Measurements from ENCODE around the gene USP4. TPM values are rescaled to one million over a fixed set of nuclear protein-coding genes. Genes with fewer than 3 reads are reported as not detected.
"Not testable (repeated sequence)": the region's sequence is repeated elsewhere in the genome, so short reads cannot be mapped to it uniquely, and the experiment has no call there.

USP4 gene
- total RNA-seq, 2 experiments from 2014 or later, result 69.3 to 71.8 TPM

DNA sequence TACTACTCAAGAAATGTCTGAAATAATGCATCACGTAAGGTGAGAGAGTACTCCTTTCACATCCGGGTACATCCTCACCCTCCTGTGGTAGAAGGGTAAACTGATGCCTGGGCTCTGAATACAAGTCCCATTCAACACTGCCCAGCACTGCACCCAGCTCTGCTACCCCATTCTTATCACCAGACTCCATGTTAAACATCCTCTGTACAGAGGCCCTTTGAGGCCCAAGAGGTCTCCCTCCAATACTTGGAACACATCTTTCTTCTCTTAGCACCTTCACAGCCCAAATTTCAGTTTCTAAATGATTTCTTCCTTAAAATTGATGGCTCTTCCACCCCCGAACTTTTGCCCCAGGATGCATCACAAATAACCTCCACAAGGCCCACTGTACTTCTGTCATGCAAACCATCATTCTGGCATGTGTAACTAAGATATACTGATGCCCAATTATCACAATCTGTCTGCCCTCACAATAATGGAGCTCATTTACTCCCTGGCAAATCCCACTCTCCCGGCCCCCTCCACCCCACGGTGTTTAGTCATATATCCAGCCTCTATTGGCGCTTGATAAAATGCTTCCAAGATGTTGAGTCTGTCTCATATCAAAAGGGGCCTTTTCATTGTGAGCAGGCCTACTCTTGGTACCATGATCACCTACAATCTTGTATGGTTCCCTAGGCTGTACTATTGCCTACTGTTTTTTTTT, 30.9 kb upstream of the USP4 start:
- intact Hi-C loops (cut with DNase I, micrococcal nuclease), result no loop called here
- DNase-seq (no peak), ATAC-seq (peak; percentile 60)
- no peaks in the 10 kb centered on the region for H3K9me3 Mint-ChIP-seq (ENCODE audit: low read depth)
- peaks cover 21% of the 10 kb centered on the region for H3K4me1 Mint-ChIP-seq
- H3K27me3 Mint-ChIP-seq, result no peaks in the 10 kb centered on the region
- peak overlapping the region; percentile 76 for H3K27ac Mint-ChIP-seq
- CTCF ChIA-PET, result interaction anchor here (0.6 kb wide), 2 partner anchors 54 to 921 kb away, joined by 3 to 5 read pairs; no protein-coding TSS in a partner anchor
- POLR2A ChIA-PET, result no interaction called here
- peaks cover 67% of the 10 kb centered on the region for H3K36me3 Mint-ChIP-seq (ENCODE audit: low read depth)
- no peak overlapping the region for H3K4me3 Mint-ChIP-seq

DNA sequence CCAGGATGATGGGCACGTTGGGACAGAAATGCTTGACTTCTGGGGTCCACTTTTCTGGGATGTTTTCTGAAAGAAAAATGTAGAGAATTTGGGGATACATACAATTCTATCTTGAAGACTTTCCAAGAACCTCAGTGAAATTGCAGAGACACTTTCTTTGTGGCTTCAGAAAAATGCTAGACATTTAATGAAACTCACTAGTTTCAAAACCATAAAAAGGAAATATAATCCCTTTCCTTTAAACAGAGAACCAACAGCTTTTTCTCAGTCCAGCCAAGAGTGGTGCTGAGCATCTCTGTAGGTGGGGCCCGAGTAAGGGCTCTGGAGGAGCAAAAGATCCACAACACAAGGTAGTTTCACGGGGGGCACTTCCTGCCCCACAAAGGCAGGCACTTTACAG, 22.7 kb upstream of the USP4 start:
- H3K27me3 Mint-ChIP-seq, result no peaks in the 10 kb centered on the region
- H3K27ac Mint-ChIP-seq, result peak overlapping the region; percentile 53
- ATAC-seq, result no peak
- H3K9me3 Mint-ChIP-seq (ENCODE audit: low read depth), result no peaks in the 10 kb centered on the region
- ChIA-PET CTCF (interaction anchor here (0.6 to 0.7 kb wide), 4 partner anchors 15 to 395 kb away, joined by 3 read pairs; no protein-coding TSS in a partner anchor), POLR2A (no interaction called here)
- H3K4me1 Mint-ChIP-seq, result peaks cover 10% of the 10 kb centered on the region
- peaks cover 55% of the 10 kb centered on the region for H3K36me3 Mint-ChIP-seq (ENCODE audit: low read depth)
- H3K4me3 Mint-ChIP-seq, result no peak overlapping the region
- intact Hi-C loops (cut with DNase I, micrococcal nuclease), result no loop called here
- no peak for DNase-seq

DNA sequence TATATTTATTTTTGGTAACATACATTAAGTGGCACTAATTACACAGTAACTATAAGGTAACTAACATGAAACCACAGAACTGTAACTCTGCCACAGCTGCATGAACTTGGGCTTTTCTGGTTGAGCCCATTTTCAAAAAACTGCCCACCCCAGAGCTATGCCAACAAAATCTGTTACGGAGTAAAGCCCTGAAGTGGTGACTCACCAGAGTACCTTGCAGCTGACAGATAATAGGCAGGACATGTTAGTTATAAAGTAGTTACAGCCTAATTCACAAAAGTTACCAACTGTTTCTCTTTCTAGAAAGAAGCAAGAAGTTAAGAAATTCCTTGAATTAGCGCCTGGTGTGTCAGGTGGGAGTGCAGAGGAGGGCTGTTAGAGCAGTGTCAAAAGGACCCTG, 19.8 kb upstream of the USP4 start:
- Mint-ChIP-seq H3K4me3 (peak overlapping the region; percentile 94), H3K27ac (peak overlapping the region; percentile 66), H3K27me3 (no peaks in the 10 kb centered on the region), H3K4me1 (peaks cover 18% of the 10 kb centered on the region), H3K36me3 (ENCODE audit: low read depth) (peaks cover 55% of the 10 kb centered on the region), H3K9me3 (ENCODE audit: low read depth) (no peaks in the 10 kb centered on the region)
- intact Hi-C loops (cut with DNase I, micrococcal nuclease), result loop anchor here in 1 of 2 experiments (5.0 kb wide), 1 partner anchor 53 kb away; the partner anchor contains the start of genes RHOA and TCTA
- DNase-seq (no peak), ATAC-seq (no peak)
- ChIA-PET POLR2A (interaction anchor here (3.0 kb wide), 1 partner anchor 19 kb away, joined by 9 read pairs; the partner anchor contains the start of gene USP4), CTCF (interaction anchor here (1.4 kb wide), 1 partner anchor 19 kb away, joined by 4 read pairs; the partner anchor contains the start of gene USP4)

GRCh38 chr3:49358884-49359225, 19.0 kb upstream of the USP4 start:
- Mint-ChIP-seq H3K9me3 (ENCODE audit: low read depth) (no peaks in the 10 kb centered on the region), H3K4me1 (peaks cover 18% of the 10 kb centered on the region), H3K4me3 (peak overlapping the region; percentile 94), H3K27me3 (no peaks in the 10 kb centered on the region), H3K36me3 (ENCODE audit: low read depth) (peaks cover 55% of the 10 kb centered on the region), H3K27ac (peak overlapping the region; percentile 92)
- ChIA-PET CTCF (interaction anchor here (1.4 kb wide), 1 partner anchor 19 kb away, joined by 4 read pairs; the partner anchor contains the start of gene USP4), POLR2A (interaction anchor here (0.6 to 3.0 kb wide), 4 partner anchors 14 to 70 kb away, joined by 3 to 9 read pairs (median 4); partner anchors contain the start of genes NICN1 and USP4)
- intact Hi-C loops (cut with DNase I, micrococcal nuclease), result loop anchor here (1.0 to 5.0 kb wide), 7 partner anchors 18 to 265 kb away; partner anchors contain the start of genes TCTA (in 2 of the 2), USP4 (in 2 of the 2), NICN1 (in 1 of the 2) and QRICH1 (in 1 of the 2)
- ATAC-seq (peak; percentile 28), DNase-seq (no peak)

DNA sequence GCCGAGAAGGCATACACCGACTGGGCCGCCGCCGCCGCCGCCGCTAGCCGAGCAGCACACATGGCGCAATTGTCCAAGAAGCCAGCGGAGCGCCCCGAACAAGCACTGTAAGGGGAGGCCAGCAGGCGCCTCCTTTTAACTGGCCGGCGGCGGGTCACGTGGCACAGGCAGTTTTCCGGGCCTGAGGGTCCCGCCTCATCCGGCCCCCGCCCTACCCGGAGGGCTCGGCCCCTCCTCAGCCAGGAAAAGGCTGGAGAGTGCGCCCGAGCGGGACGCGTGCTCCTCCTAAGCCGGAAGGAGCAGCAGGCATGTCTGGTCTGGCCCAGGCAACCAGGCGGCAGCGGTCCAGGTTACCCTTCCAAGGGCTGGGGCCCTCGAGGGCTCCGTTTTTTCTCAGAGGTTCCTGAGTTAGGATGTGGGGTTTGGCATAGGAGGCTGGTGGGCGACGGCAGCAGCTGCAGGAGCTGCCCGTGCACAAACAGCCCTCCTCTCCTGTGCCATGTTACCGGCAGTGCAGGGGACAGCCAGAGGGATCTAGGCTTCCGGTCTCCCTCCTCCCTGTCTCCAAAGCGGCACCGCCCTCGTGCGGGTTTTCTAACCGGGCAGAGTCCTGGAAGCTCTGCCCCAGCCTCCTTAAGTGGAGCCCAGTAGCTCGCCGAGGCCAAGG, 18.5 kb upstream of the USP4 start, which contains the start of gene GPX1:
TSS of gene GPX1 (minus strand) at position 137 of the 667 bp plus-strand sequence. CDS start at position 62, 75 bp downstream.
- intact Hi-C loops (cut with DNase I, micrococcal nuclease), result loop anchor here (1.0 to 5.0 kb wide), 7 partner anchors 18 to 264 kb away; partner anchors contain the start of genes TCTA (in 2 of the 2), USP4 (in 2 of the 2), NICN1 (in 1 of the 2) and QRICH1 (in 1 of the 2)
- POLR2A ChIA-PET, result interaction anchor here (0.6 to 3.0 kb wide), 4 partner anchors 13 to 71 kb away, joined by 3 to 9 read pairs (median 4); partner anchors contain the start of genes NICN1 and USP4
- Mint-ChIP-seq H3K27ac (peak within 1 kb of the TSS; percentile 98), H3K4me1 (peaks cover 18% of the 10 kb centered on the region), H3K9me3 (ENCODE audit: low read depth) (no peaks in the 10 kb centered on the region), H3K4me3 (peak within 1 kb of the TSS; percentile 94), H3K36me3 (ENCODE audit: low read depth) (peaks cover 53% of the 10 kb centered on the region), H3K27me3 (no peaks in the 10 kb centered on the region)
- peak; percentile 85 for ATAC-seq
- CTCF ChIA-PET, result interaction anchor here (1.3 to 1.7 kb wide), 4 partner anchors 13 to 86 kb away, joined by 3 to 7 read pairs (median 4); partner anchors contain the start of gene USP4
- DNase-seq, result peak; percentile 92

- peak; percentile 13 for ATAC-seq
- ChIA-PET POLR2A (interaction anchor here (0.8 kb wide), 1 partner anchor 17 kb away, joined by 5 read pairs; no protein-coding TSS in a partner anchor), CTCF (interaction anchor here (0.6 to 1.7 kb wide), 5 partner anchors 13 to 316 kb away, joined by 3 to 7 read pairs (median 3); partner anchors contain the start of gene USP4)
- peaks cover 14% of the 10 kb centered on the region for H3K4me1 Mint-ChIP-seq
- H3K27me3 Mint-ChIP-seq; H3K9me3 Mint-ChIP-seq (ENCODE audit: low read depth): not testable (repeated sequence)
- intact Hi-C loops (cut with DNase I, micrococcal nuclease), result loop anchor here (1.0 to 5.0 kb wide), 7 partner anchors 17 to 263 kb away; partner anchors contain the start of genes TCTA (in 2 of the 2), USP4 (in 2 of the 2), NICN1 (in 1 of the 2) and QRICH1 (in 1 of the 2)
- peaks cover 49% of the 10 kb centered on the region for H3K36me3 Mint-ChIP-seq (ENCODE audit: low read depth)
- H3K27ac Mint-ChIP-seq, result peak overlapping the region; percentile 98
- H3K4me3 Mint-ChIP-seq, result peak overlapping the region; percentile 94
- peak; percentile 68 for DNase-seq
These were observed 17.8 kb upstream of the USP4 start for GRCh38 chr3:49357443-49358216.

- ATAC-seq, result peak; percentile 1
- intact Hi-C loops (cut with DNase I, micrococcal nuclease), result loop anchor here in 1 of 2 experiments (5.0 kb wide), 1 partner anchor 55 kb away; the partner anchor contains the start of genes RHOA and TCTA
- H3K4me3 Mint-ChIP-seq, result peak overlapping the region; percentile 94
- not testable (repeated sequence) for H3K9me3 Mint-ChIP-seq (ENCODE audit: low read depth); DNase-seq; H3K27me3 Mint-ChIP-seq
- CTCF ChIA-PET, result interaction anchor here (0.6 to 1.7 kb wide), 5 partner anchors 12 to 316 kb away, joined by 3 to 7 read pairs (median 3); partner anchors contain the start of gene USP4
- peaks cover 45% of the 10 kb centered on the region for H3K36me3 Mint-ChIP-seq (ENCODE audit: low read depth)
- POLR2A ChIA-PET, result interaction anchor here (0.8 kb wide), 1 partner anchor 17 kb away, joined by 5 read pairs; no protein-coding TSS in a partner anchor
- peaks cover 17% of the 10 kb centered on the region for H3K4me1 Mint-ChIP-seq
- peak overlapping the region; percentile 98 for H3K27ac Mint-ChIP-seq
These were observed 17.2 kb upstream of the USP4 start for GRCh38 chr3:49357095-49357442.

- ATAC-seq (no peak), DNase-seq (no peak)
- Mint-ChIP-seq H3K27me3 (no peaks in the 10 kb centered on the region), H3K9me3 (ENCODE audit: low read depth) (no peaks in the 10 kb centered on the region), H3K27ac (no peak overlapping the region), H3K36me3 (ENCODE audit: low read depth) (peaks cover 22% of the 10 kb centered on the region), H3K4me3 (no peak overlapping the region), H3K4me1 (peaks cover 14% of the 10 kb centered on the region)
- ChIA-PET CTCF (interaction anchor here (1.2 to 1.4 kb wide), 2 partner anchors 13 to 96 kb away, joined by 3 to 4 read pairs; partner anchors contain the start of gene USP4), POLR2A (interaction anchor here (1.0 kb wide), 1 partner anchor 13 kb away, joined by 8 read pairs; the partner anchor contains the start of gene USP4)
- intact Hi-C loops (cut with DNase I, micrococcal nuclease), result no loop called here
These were observed 13.1 kb upstream of the USP4 start for GRCh38 chr3:49352890-49353421.

DNA sequence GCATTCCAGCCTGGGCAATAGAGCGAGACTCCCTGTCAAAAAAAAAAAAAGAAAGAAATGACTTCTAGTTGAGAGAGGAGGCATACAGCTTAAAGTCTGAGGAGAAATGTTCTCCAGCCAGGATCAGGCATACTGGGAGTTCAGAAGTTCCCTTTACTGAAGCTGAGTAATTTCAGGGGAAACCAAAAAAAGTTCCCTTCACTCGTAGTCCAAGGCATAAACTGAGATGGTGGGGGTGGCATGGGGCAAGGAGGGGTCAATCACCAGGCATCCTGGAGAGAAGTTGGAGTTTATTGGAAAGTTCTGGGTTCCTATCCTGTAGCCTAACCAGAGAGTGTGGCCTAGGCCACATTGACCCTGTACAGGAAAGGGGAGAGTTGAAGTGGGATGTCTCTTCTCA, 12.4 kb upstream of the USP4 start:
- ChIA-PET POLR2A (interaction anchor here (1.0 kb wide), 1 partner anchor 12 kb away, joined by 8 read pairs; the partner anchor contains the start of gene USP4), CTCF (interaction anchor here (0.6 to 1.6 kb wide), 3 partner anchors 12 to 331 kb away, joined by 3 to 4 read pairs (median 4); partner anchors contain the start of gene USP4)
- peaks cover 14% of the 10 kb centered on the region for H3K4me1 Mint-ChIP-seq
- intact Hi-C loops (cut with DNase I, micrococcal nuclease), result no loop called here
- ATAC-seq, result no peak
- peaks cover 18% of the 10 kb centered on the region for H3K36me3 Mint-ChIP-seq (ENCODE audit: low read depth)
- no peak for DNase-seq
- H3K9me3 Mint-ChIP-seq (ENCODE audit: low read depth), result no peaks in the 10 kb centered on the region
- no peak overlapping the region for H3K27ac Mint-ChIP-seq
- no peak overlapping the region for H3K4me3 Mint-ChIP-seq
- no peaks in the 10 kb centered on the region for H3K27me3 Mint-ChIP-seq

DNA sequence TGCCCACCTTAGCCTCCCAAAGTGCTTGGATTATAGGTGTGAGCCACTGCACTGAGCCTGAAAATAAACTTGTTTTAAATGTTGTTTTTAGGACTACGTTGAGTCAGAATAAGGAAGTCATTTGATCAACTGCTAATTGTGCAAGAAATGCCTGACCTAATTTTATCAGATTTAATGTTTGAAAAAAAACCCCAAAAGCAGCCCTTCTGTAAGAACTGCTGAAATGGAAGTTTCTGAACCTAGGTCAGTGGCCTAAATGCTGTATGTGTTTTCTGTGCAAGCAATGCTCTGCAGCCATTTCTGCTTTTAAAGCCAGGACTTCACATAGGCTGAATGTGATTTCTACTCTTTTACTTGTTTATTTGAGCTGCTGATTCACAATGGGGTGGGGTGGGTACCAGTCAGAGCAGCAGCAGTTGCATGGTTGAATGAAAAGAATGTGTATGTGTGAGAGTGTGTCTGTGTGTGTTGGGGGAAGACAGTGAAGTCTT, 11.7 kb upstream of the USP4 start:
- Mint-ChIP-seq H3K27me3 (no peaks in the 10 kb centered on the region), H3K4me1 (peaks cover 12% of the 10 kb centered on the region), H3K9me3 (ENCODE audit: low read depth) (no peaks in the 10 kb centered on the region), H3K4me3 (no peak overlapping the region), H3K36me3 (ENCODE audit: low read depth) (peaks cover 15% of the 10 kb centered on the region), H3K27ac (peak overlapping the region; percentile 2)
- ATAC-seq (no peak), DNase-seq (no peak)
- ChIA-PET CTCF (interaction anchor here (1.3 to 1.6 kb wide), 3 partner anchors 11 to 98 kb away, joined by 3 to 4 read pairs (median 4); partner anchors contain the start of gene USP4), POLR2A (interaction anchor here (0.6 kb wide), 1 partner anchor 121 kb away, joined by 3 read pairs; no protein-coding TSS in a partner anchor)
- intact Hi-C loops (cut with DNase I, micrococcal nuclease), result no loop called here

Data from activated CD4-positive, alpha-beta T cell treated with anti-CD3 and anti-CD28 coated beads for 36 hours (primary cell).